ENCODE measurements around the gene MYBBP1A.

GRCh38 chr17:4584917-4585637, 29.9 kb upstream of the MYBBP1A start:
- no peak for TF ChIP-seq CTCF (conservative IDR thresholded peaks at IDR 0.05; ENCODE audit: low read depth, low read length)
- TF ChIP-seq EZH2 (IDR thresholded peaks at IDR 0.05; ENCODE audit: low read length, unreplicated experiment), result no peak
- no peak for TF ChIP-seq EZH2phosphoT487 (IDR thresholded peaks at IDR 0.05; ENCODE audit: borderline replicate concordance, low read length)
